ENCODE measurements around the gene FBXW8.
A peak's percentile ranks its signal among the peaks of the same experiment; 100 is the strongest.

Gene FBXW8

GRCh38 chr12:117032593-117033381 lies 122.0 kb downstream of the FBXW8 start:
- Histone ChIP-seq H3K14ac (ENCODE audit: low read length) (no peak overlapping the region), H3K27ac (ENCODE audit: low read depth, low read length) (no peak overlapping the region), H4K12ac (ENCODE audit: low read depth, low read length) (no peak overlapping the region), H3K18ac (ENCODE audit: low read length) (no peak overlapping the region), H3K4me2 (ENCODE audit: low read length) (no peak overlapping the region), H2BK12ac (ENCODE audit: low read length) (no peak overlapping the region), H3K4me3 (ENCODE audit: low read depth, low read length) (no peak overlapping the region), H3K9me3 (ENCODE audit: insufficient read depth, low read depth, low read length) (peaks cover 2% of the 10 kb centered on the region), H3K27me3 (ENCODE audit: insufficient read depth, low read length) (no peaks in the 10 kb centered on the region), H3K4me1 (ENCODE audit: control insufficient read depth in 1 of 2, insufficient read depth in 2 of 2, low read length in 2 of 2) (peaks cover 3 to 6% of the 10 kb centered on the region in 2 experiments), H3K79me2 (ENCODE audit: control insufficient read depth, insufficient read depth, low read length, poor library complexity) (no peaks in the 10 kb centered on the region), H2BK120ac (ENCODE audit: insufficient read depth, low read length, poor library complexity) (no peak overlapping the region), H3K4ac (ENCODE audit: low read depth, low read length) (no peak overlapping the region), H2AK5ac (ENCODE audit: low read length) (no peak overlapping the region), H3K9ac (ENCODE audit: low read length) (no peak overlapping the region), H4K91ac (ENCODE audit: low read depth, low read length) (peak overlapping the region; percentile 1), H2AFZ (ENCODE audit: insufficient read depth, low read length, poor library complexity) (no peak overlapping the region), H3K79me1 (ENCODE audit: low read length) (no peaks in the 10 kb centered on the region), H3K36me3 (ENCODE audit: control insufficient read depth in 1 of 2, insufficient read depth in 2 of 2, low read length in 2 of 2) (peaks cover 6 to 7% of the 10 kb centered on the region in 2 experiments), H4K8ac (ENCODE audit: low read depth, low read length) (no peak overlapping the region), H2BK5ac (ENCODE audit: low read depth, low read length, poor library complexity) (no peak overlapping the region), H3K23ac (ENCODE audit: low read length) (no peak overlapping the region)
- peak; percentile 67 to 74 for DNase-seq
- WGBS (ENCODE audit: extremely low coverage, insufficient coverage, insufficient read length), result no CpG with 5 or more reads among the region's 34 CpGs

GRCh38 chr12:117033382-117034221 lies 122.9 kb downstream of the FBXW8 start:
- no peaks in the 10 kb centered on the region for H3K79me2 ChIP-seq (ENCODE audit: control insufficient read depth, insufficient read depth, low read length, poor library complexity)
- no peak overlapping the region for H4K91ac ChIP-seq (ENCODE audit: low read depth, low read length)
- H3K79me1 ChIP-seq (ENCODE audit: low read length), result no peaks in the 10 kb centered on the region
- H3K18ac ChIP-seq (ENCODE audit: low read length), result no peak overlapping the region
- no peak overlapping the region for H3K4me3 ChIP-seq (ENCODE audit: low read depth, low read length)
- H3K4me2 ChIP-seq (ENCODE audit: low read length), result no peak overlapping the region
- no peak overlapping the region for H3K23ac ChIP-seq (ENCODE audit: low read length)
- H3K36me3 ChIP-seq (ENCODE audit: control insufficient read depth in 1 of 2, insufficient read depth in 2 of 2, low read length in 2 of 2), result no peaks in the 10 kb centered on the region
- no peak overlapping the region for H2AFZ ChIP-seq (ENCODE audit: insufficient read depth, low read length, poor library complexity)
- no peak overlapping the region for H3K9ac ChIP-seq (ENCODE audit: low read length)
- no peak overlapping the region for H3K27ac ChIP-seq (ENCODE audit: low read depth, low read length)
- H2AK5ac ChIP-seq (ENCODE audit: low read length), result no peak overlapping the region
- no peak overlapping the region for H2BK12ac ChIP-seq (ENCODE audit: low read length)
- peak in 1 of 2 donors; percentile 49 for DNase-seq
- H3K4ac ChIP-seq (ENCODE audit: low read depth, low read length), result no peak overlapping the region
- H3K27me3 ChIP-seq (ENCODE audit: insufficient read depth, low read length), result no peaks in the 10 kb centered on the region
- peaks cover 3 to 6% of the 10 kb centered on the region in 2 experiments for H3K4me1 ChIP-seq (ENCODE audit: control insufficient read depth in 1 of 2, insufficient read depth in 2 of 2, low read length in 2 of 2)
- H3K9me3 ChIP-seq (ENCODE audit: insufficient read depth, low read depth, low read length), result no peaks in the 10 kb centered on the region
- no peak overlapping the region for H4K8ac ChIP-seq (ENCODE audit: low read depth, low read length)
- no peak overlapping the region for H4K12ac ChIP-seq (ENCODE audit: low read depth, low read length)
- no CpG with 5 or more reads among the region's 24 CpGs for WGBS (ENCODE audit: extremely low coverage, insufficient coverage, insufficient read length)
- no peak overlapping the region for H2BK5ac ChIP-seq (ENCODE audit: low read depth, low read length, poor library complexity)
- H2BK120ac ChIP-seq (ENCODE audit: insufficient read depth, low read length, poor library complexity), result no peak overlapping the region
- no peak overlapping the region for H3K14ac ChIP-seq (ENCODE audit: low read length)

GRCh38 chr12:117034249-117034648 lies 123.5 kb downstream of the FBXW8 start:
- Histone ChIP-seq H2AK5ac (ENCODE audit: low read length) (no peak overlapping the region), H3K9me3 (ENCODE audit: insufficient read depth, low read depth, low read length) (no peaks in the 10 kb centered on the region), H2AFZ (ENCODE audit: insufficient read depth, low read length, poor library complexity) (no peak overlapping the region), H3K14ac (ENCODE audit: low read length) (no peak overlapping the region), H3K4ac (ENCODE audit: low read depth, low read length) (no peak overlapping the region), H3K27me3 (ENCODE audit: insufficient read depth, low read length) (no peaks in the 10 kb centered on the region), H3K9ac (ENCODE audit: low read length) (no peak overlapping the region), H3K18ac (ENCODE audit: low read length) (no peak overlapping the region), H3K36me3 (ENCODE audit: control insufficient read depth in 1 of 2, insufficient read depth in 2 of 2, low read length in 2 of 2) (no peaks in the 10 kb centered on the region), H2BK12ac (ENCODE audit: low read length) (no peak overlapping the region), H3K4me1 (ENCODE audit: control insufficient read depth in 1 of 2, insufficient read depth in 2 of 2, low read length in 2 of 2) (peaks cover 3 to 6% of the 10 kb centered on the region in 2 experiments), H4K12ac (ENCODE audit: low read depth, low read length) (no peak overlapping the region), H4K91ac (ENCODE audit: low read depth, low read length) (no peak overlapping the region), H3K4me3 (ENCODE audit: low read depth, low read length) (no peak overlapping the region), H3K79me1 (ENCODE audit: low read length) (no peaks in the 10 kb centered on the region), H2BK5ac (ENCODE audit: low read depth, low read length, poor library complexity) (no peak overlapping the region), H4K8ac (ENCODE audit: low read depth, low read length) (no peak overlapping the region), H3K4me2 (ENCODE audit: low read length) (no peak overlapping the region), H3K23ac (ENCODE audit: low read length) (no peak overlapping the region), H3K79me2 (ENCODE audit: control insufficient read depth, insufficient read depth, low read length, poor library complexity) (no peaks in the 10 kb centered on the region), H2BK120ac (ENCODE audit: insufficient read depth, low read length, poor library complexity) (no peak overlapping the region), H3K27ac (ENCODE audit: low read depth, low read length) (no peak overlapping the region)
- DNase-seq, result peak in 1 of 2 donors; percentile 5
- WGBS (ENCODE audit: extremely low coverage, insufficient coverage, insufficient read length), result no CpG with 5 or more reads among the region's 10 CpGs

- no peaks in the 10 kb centered on the region for H3K9me3 ChIP-seq (ENCODE audit: insufficient read depth, low read depth, low read length)
- H2BK12ac ChIP-seq (ENCODE audit: low read length), result no peak overlapping the region
- H4K8ac ChIP-seq (ENCODE audit: low read depth, low read length), result no peak overlapping the region
- no peak overlapping the region for H3K4ac ChIP-seq (ENCODE audit: low read depth, low read length)
- no peaks in the 10 kb centered on the region for H3K79me2 ChIP-seq (ENCODE audit: control insufficient read depth, insufficient read depth, low read length, poor library complexity)
- H2AK5ac ChIP-seq (ENCODE audit: low read length), result no peak overlapping the region
- H3K4me2 ChIP-seq (ENCODE audit: low read length), result no peak overlapping the region
- no peaks in the 10 kb centered on the region for H3K36me3 ChIP-seq (ENCODE audit: control insufficient read depth in 1 of 2, insufficient read depth in 2 of 2, low read length in 2 of 2)
- no CpG with 5 or more reads among the region's 17 CpGs for WGBS (ENCODE audit: extremely low coverage, insufficient coverage, insufficient read length)
- no peaks in the 10 kb centered on the region for H3K27me3 ChIP-seq (ENCODE audit: insufficient read depth, low read length)
- no peak overlapping the region for H3K4me3 ChIP-seq (ENCODE audit: low read depth, low read length)
- H3K27ac ChIP-seq (ENCODE audit: low read depth, low read length), result no peak overlapping the region
- no peak overlapping the region for H2BK120ac ChIP-seq (ENCODE audit: insufficient read depth, low read length, poor library complexity)
- H4K12ac ChIP-seq (ENCODE audit: low read depth, low read length), result no peak overlapping the region
- H4K91ac ChIP-seq (ENCODE audit: low read depth, low read length), result no peak overlapping the region
- H2BK5ac ChIP-seq (ENCODE audit: low read depth, low read length, poor library complexity), result no peak overlapping the region
- no peaks in the 10 kb centered on the region for H3K79me1 ChIP-seq (ENCODE audit: low read length)
- H3K4me1 ChIP-seq (ENCODE audit: control insufficient read depth in 1 of 2, insufficient read depth in 2 of 2, low read length in 2 of 2), result peaks cover 3 to 6% of the 10 kb centered on the region in 2 experiments
- no peak overlapping the region for H3K23ac ChIP-seq (ENCODE audit: low read length)
- no peak overlapping the region for H2AFZ ChIP-seq (ENCODE audit: insufficient read depth, low read length, poor library complexity)
- H3K14ac ChIP-seq (ENCODE audit: low read length), result no peak overlapping the region
- H3K18ac ChIP-seq (ENCODE audit: low read length), result no peak overlapping the region
- DNase-seq, result no peak
- no peak overlapping the region for H3K9ac ChIP-seq (ENCODE audit: low read length)
Measured at GRCh38 chr12:117034701-117035151, 124.0 kb downstream of the FBXW8 start.
